KMS-11 (cell line): ENCODE results near the gene CDCA8.

Experiments
- H2AFZ ChIP-seq: fragments of 200-600 bp; sonication (generic); 2 replicates; pipeline ENCODE4 v1.6.1; 2016; ENCODE audit warnings: antibody characterized with exemption, mixed run types, low read depth
- H3K27ac ChIP-seq: fragments of 200-600 bp; sonication (generic); 2 replicates; pipeline ENCODE4 v1.6.1; 2016; ENCODE audit warnings: mild to moderate bottlenecking, mixed run types
- H3K27me3 ChIP-seq: fragments of 200-600 bp; sonication (generic); 2 replicates; pipeline ENCODE4 v1.6.1; 2017; ENCODE audit warnings: mild to moderate bottlenecking, low read depth, mixed run types, moderate library complexity; ENCODE audit not compliant: insufficient read depth
- H3K36me3 ChIP-seq: fragments of 200-600 bp; sonication (generic); 2 replicates; pipeline ENCODE4 v1.6.1; 2017; ENCODE audit warnings: mild to moderate bottlenecking, mixed run types; ENCODE audit not compliant: insufficient read depth
- H3K4me1 ChIP-seq: fragments of 200-600 bp; sonication (generic); 2 replicates; pipeline ENCODE4 v1.6.1; 2016; ENCODE audit warnings: mild to moderate bottlenecking, low read depth, mixed run types; ENCODE audit not compliant: poor library complexity, severe bottlenecking
- H3K4me2 ChIP-seq: fragments of 200-600 bp; sonication (generic); 2 replicates; pipeline ENCODE4 v1.7.0; 2016; ENCODE audit warnings: mild to moderate bottlenecking, mixed run types
- H3K4me3 ChIP-seq: fragments of 200-600 bp; sonication (generic); IDR thresholded peaks from 2 replicates; pipeline ENCODE4 v1.6.1; 2017; ENCODE audit warnings: low read depth, low read length, mixed read lengths; ENCODE audit not compliant: insufficient read depth
- H3K79me2 ChIP-seq: fragments of 200-600 bp; sonication (generic); 2 replicates; pipeline ENCODE4 v1.6.1; 2016; ENCODE audit warnings: low read depth, mixed run types; ENCODE audit not compliant: insufficient read depth
- H3K9ac ChIP-seq: fragments of 200-600 bp; sonication (generic); 2 replicates; pipeline ENCODE4 v1.6.1; 2016; ENCODE audit warnings: mild to moderate bottlenecking, mixed run types
- H4K20me1 ChIP-seq: fragments of 200-600 bp; sonication (generic); 2 replicates; pipeline ENCODE4 v1.6.1; 2016; ENCODE audit warnings: mild to moderate bottlenecking, mixed run types; ENCODE audit not compliant: insufficient read depth
- TF ChIP-seq, protein P1 (sequence below): fragments of 200-600 bp; sonication (generic); conservative IDR thresholded peaks from 2 replicates; pipeline ENCODE4 v1.6.1; 2017; ENCODE audit warnings: low read depth, mild to moderate bottlenecking, antibody characterized with exemption, low read length, moderate library complexity, mixed read lengths

The CDCA8 gene

DNA sequence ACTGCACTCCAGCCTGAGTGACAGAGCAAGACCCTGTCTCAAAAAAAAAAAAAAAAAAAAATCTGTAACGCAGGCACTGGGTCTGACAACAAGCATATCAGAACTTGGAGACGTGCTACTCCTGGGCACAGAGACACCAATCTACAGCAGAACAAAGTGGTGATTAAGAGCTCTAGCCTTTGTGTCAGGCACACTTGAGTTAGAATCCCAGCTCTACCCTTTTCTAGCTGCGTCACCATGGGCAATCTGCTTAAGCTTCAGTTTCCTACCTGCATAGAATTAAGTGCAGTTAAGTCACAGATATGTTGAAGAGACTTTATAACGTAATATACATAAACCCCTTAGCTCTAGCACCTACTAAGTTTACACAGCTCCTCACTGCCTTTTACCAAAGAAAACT, 3.4 kb upstream of the CDCA8 start:
- Histone ChIP-seq H2AFZ (no peak overlapping the region), H3K4me2 (peak overlapping the region; percentile 83), H3K36me3 (no peaks in the 10 kb centered on the region), H3K4me1 (peaks cover 42% of the 10 kb centered on the region), H3K4me3 (no peak overlapping the region), H3K27ac (peak overlapping the region; percentile 53), H3K79me2 (peaks cover 32% of the 10 kb centered on the region), H3K27me3 (no peaks in the 10 kb centered on the region), H4K20me1 (no peaks in the 10 kb centered on the region), H3K9ac (peak overlapping the region; percentile 56; the same call in 1 of the 2 replicates)
- TF ChIP-seq, protein P1, sequence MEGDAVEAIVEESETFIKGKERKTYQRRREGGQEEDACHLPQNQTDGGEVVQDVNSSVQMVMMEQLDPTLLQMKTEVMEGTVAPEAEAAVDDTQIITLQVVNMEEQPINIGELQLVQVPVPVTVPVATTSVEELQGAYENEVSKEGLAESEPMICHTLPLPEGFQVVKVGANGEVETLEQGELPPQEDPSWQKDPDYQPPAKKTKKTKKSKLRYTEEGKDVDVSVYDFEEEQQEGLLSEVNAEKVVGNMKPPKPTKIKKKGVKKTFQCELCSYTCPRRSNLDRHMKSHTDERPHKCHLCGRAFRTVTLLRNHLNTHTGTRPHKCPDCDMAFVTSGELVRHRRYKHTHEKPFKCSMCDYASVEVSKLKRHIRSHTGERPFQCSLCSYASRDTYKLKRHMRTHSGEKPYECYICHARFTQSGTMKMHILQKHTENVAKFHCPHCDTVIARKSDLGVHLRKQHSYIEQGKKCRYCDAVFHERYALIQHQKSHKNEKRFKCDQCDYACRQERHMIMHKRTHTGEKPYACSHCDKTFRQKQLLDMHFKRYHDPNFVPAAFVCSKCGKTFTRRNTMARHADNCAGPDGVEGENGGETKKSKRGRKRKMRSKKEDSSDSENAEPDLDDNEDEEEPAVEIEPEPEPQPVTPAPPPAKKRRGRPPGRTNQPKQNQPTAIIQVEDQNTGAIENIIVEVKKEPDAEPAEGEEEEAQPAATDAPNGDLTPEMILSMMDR = no peak

DNA sequence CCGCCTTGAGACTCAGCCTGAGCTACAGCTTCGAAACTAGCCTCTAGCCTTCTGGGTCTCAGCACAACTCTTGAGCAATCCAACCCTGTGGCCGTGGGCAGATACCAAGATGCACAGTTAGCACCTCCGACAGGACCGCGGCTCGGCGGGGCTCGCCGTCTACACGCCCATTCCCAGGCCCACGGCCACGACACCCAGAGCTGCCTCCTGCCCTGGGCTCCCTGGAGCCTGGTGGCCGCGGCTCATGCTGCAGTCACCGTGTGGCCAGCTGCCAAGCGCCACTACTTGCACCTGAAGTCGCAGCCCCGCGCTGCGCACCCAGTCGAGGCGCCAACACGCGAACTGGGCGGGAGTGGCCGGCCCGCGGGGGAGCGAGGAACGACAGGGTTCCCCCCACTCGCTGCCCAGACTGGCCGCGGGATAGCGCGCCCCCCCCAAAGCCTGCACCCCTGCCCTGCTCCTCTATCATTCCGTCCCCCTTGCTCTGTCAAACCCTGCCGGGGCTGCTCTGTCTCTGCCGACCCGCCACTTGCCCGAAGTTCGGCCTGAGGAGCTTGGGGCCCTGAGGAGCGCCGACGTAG, 729 bp upstream of the CDCA8 start:
- Histone ChIP-seq H3K9ac (peak overlapping the region; percentile 39; the same call in 1 of the 2 replicates), H2AFZ (peak overlapping the region; percentile 65), H3K4me3 (peak overlapping the region; percentile 83), H3K27me3 (no peaks in the 10 kb centered on the region), H3K27ac (peak overlapping the region; percentile 7), H3K36me3 (peaks cover 3% of the 10 kb centered on the region; the same call in 1 of the 2 replicates), H3K4me2 (peak overlapping the region; percentile 68), H3K4me1 (peaks cover 27% of the 10 kb centered on the region), H3K79me2 (peaks cover 48% of the 10 kb centered on the region), H4K20me1 (no peaks in the 10 kb centered on the region)
- TF ChIP-seq, protein P1 = no peak

DNA sequence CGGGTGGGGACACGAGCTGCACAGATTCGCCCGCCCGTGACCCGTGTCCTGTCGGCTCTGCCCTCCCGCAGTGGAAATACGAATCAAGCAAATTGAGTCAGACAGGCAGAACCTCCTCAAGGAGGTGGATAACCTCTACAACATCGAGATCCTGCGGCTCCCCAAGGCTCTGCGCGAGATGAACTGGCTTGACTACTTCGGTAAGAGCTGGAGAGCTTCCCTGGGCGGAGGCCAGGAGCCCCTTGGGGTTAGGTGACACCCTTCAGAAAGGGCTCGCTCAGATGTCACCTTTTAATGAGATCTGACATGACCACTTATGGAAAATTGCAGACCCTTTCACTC, 489 bp downstream of the CDCA8 start:
- H3K4me3 ChIP-seq = peak overlapping the region; percentile 52
- no peaks in the 10 kb centered on the region for H4K20me1 ChIP-seq
- H3K79me2 ChIP-seq = peaks cover 46% of the 10 kb centered on the region
- H2AFZ ChIP-seq = peak overlapping the region; percentile 79; the same call in 1 of the 2 replicates
- peak overlapping the region; percentile 63 for H3K4me2 ChIP-seq
- TF ChIP-seq, protein P1 = no peak
- no peaks in the 10 kb centered on the region for H3K27me3 ChIP-seq
- peaks cover 30% of the 10 kb centered on the region for H3K4me1 ChIP-seq
- peak overlapping the region; percentile 70 for H3K9ac ChIP-seq
- peak overlapping the region; percentile 62 for H3K27ac ChIP-seq
- peaks cover 6% of the 10 kb centered on the region; the same call in 1 of the 2 replicates for H3K36me3 ChIP-seq

DNA sequence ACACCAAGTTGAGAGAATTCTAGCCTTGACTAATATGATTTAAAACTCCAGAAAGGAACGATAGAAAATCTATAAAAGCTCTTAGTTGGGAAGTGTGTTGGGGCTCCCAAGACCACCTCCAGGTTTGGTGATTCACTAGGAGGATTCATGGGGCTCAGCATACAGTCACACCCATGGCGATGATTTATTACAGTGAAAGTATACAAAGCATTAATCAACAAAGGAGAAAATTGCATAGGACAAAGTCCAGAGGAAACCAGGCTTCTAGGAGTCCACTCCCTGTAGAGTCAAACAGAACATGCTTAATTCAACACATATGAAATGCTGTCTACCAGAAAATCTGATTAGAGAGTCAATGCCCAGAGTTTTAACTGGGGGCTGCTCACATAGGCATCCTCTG, 4.8 kb downstream of the CDCA8 start:
- TF ChIP-seq, protein P1 = no peak
- peaks cover 28% of the 10 kb centered on the region for H3K79me2 ChIP-seq
- no peak overlapping the region for H2AFZ ChIP-seq
- H3K4me3 ChIP-seq = no peak overlapping the region
- peaks cover 22% of the 10 kb centered on the region for H3K4me1 ChIP-seq
- no peaks in the 10 kb centered on the region for H3K27me3 ChIP-seq
- H3K9ac ChIP-seq = no peak overlapping the region
- no peak overlapping the region for H3K27ac ChIP-seq
- H3K4me2 ChIP-seq = no peak overlapping the region
- H3K36me3 ChIP-seq = peaks cover 12% of the 10 kb centered on the region; the same call in 1 of the 2 replicates
- no peaks in the 10 kb centered on the region for H4K20me1 ChIP-seq
